Left cardiac atrium (tissue), 4 donors: ENCODE data around the gene UNC45B. TPM values are rescaled to one million over a fixed set of nuclear protein-coding genes. Genes with fewer than 3 reads are reported as not detected.
"Not testable (repeated sequence)": the region's sequence is repeated elsewhere in the genome, so short reads cannot be mapped to it uniquely, and the experiment has no call there.

Source experiments
- ATAC-seq, 2 donors: fragments of 200-7000 bp; cut with Tn5 transposase; one replicate each; pipeline ENCODE4 v1.9.1; 2020; ENCODE audit warnings: mild to moderate bottlenecking in 2 of 2, moderate library complexity in 2 of 2
- DNase-seq: peaks from one replicate; pipeline ENCODE4 v3.0.0-alpha.2; 2020
- intact Hi-C, 2 donors: fragments of 100-400 bp; cut with DNase I; formaldehyde crosslinking; loops; one replicate each; pipeline versions ENCODE4 v1.14.1 to v1.15.1; 2022 to 2023
- total RNA-seq, 2 donors: library from RNA; stranded (reverse); fragmentation: NEBNext Ultra II Directional; extraction: Animal tissue kit (Norgen Biotek cat#: 25700); gene quantifications; one replicate each; pipeline ENCODE4 v1.2.1, GENCODE V29; 2021
- donor health status: DM: no; HTN: yes; CAD: no.
- donor health status: DM: no; HTN: yes; CAD: no; lungs with severe emphysema.
- donor health status: DM: yes; HTN: yes; CAD: no.
- donor health status: Dilated cardiomyopathy.

Gene UNC45B
- total RNA-seq, 2 donors from 2014 or later = 120 to 133 TPM

DNA sequence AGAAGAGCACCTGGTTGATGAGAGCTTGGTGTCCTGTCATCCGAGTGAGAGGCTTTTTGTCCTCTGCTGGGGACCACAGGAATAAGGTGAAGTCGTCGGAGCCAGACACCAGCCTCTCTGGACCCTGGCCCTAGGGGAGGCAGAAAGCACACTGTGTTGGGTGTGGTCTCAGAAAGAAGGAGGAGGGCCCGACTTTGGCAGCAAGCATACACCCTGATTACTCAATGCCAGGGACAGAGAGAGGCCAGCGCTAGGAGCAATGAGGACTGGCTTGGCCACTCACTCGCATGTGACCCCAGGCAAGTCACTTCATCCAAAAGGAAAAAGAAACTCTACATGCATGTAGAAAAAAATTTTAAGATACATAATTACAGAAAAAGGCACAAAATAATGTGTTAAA, 12.3 kb upstream of the UNC45B start:
- ATAC-seq (no peak), DNase-seq (no peak)
- intact Hi-C loops = no loop called here

DNA sequence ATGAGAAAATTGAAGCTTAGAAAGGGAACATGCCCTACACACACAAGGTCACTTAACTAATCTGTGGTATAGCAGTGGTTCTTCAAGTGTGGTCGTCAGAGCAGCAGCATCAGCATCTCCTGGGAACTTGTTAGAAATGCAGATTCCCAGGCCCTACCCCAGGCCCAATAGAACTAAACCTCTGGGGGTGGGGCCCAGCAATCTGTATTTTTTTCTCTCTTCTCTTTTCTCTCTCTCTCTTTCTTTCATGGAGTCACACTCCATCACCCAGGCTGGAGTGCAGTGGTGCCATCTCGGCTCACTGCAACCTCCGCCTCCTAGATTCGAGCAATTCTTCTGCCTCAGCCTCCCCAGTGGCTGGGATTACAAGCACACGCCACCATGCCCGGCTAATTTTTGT, 9.4 kb upstream of the UNC45B start:
- intact Hi-C loops = no loop called here
- no peak for DNase-seq
- ATAC-seq = no peak

DNA sequence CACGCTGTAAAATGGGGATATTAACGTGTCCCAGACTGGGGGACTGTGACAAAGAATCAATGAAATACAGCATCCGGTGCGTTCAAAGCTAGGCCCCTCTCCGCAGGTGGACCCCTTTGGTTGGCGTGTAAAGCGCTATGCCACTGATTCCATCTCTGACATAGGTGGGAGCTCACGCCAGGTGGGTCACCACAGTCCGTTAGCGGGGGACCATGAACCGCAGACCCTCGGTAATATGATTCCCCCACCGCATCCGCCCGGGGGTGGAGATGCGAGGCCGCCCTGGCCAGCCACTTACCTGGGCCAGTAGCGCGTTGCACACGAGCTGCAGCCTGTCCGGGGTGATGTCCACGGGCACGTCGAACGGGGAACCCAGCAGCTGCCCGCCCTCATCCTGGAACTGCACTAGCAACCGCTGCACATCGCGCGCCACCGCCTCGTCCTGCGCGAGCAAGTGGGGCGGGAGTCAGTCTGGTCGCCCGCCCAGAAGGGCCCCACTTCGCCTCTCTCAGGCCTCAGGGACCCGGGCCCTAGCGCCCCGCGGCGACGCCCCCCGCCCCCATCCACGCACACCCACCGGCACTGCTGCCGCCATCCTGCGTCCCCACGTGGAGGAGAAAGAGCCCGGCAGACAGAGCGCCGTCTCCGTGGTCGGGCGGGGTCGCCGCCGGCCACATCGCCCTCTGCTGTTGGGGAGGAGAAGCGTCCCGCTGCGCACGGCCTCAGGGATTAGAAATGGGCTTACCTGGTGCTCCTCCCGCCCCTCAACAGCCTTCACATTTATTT, 5.7 kb upstream of the UNC45B start, which contains the start of gene NLE1:
NLE1 (minus strand) TSS at position 623 of the 786 bp plus-strand sequence; CDS start at position 595, 28 bp downstream.
- DNase-seq = peak; percentile 88
- peak; percentile 93 to 94 for ATAC-seq
- intact Hi-C loops = no loop called here

DNA sequence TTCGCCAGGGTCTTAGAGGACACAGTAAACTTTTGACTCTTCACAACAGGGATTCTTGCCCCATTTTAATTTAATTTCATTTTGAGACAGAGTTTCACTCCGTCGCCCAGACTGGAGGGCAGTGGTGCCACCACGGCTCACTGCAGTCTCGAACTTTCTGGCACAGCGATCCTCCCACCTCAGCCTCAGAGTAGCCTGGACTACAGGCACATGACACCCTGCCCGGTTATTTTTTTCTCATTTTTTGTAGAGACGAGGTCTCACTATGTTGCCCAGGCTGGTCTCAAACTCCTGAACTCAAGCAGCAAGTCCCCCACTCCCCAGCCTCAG, 5.2 kb upstream of the UNC45B start:
- intact Hi-C loops = no loop called here
- ATAC-seq (no peak), DNase-seq (no peak)

DNA sequence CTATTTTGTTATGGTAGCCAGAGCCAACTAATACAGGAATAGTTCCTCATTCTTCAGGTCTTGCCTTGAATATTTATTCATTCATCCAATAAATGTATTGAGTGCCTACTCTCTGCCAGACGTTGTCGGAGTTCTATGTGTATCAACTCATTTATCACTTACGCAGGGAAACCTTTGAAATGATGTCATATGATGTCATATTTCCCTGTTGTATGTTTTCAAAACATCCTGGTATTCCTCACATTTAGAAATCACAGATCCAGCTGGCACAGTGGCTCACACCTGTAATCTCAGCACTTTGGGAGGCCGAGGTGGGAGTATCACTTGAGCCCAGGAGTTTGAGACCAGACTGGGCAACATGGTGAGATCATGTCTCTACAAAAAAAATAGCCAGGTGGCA, 2.8 kb upstream of the UNC45B start:
- ATAC-seq (no peak), DNase-seq (no peak)
- intact Hi-C loops = no loop called here

DNA sequence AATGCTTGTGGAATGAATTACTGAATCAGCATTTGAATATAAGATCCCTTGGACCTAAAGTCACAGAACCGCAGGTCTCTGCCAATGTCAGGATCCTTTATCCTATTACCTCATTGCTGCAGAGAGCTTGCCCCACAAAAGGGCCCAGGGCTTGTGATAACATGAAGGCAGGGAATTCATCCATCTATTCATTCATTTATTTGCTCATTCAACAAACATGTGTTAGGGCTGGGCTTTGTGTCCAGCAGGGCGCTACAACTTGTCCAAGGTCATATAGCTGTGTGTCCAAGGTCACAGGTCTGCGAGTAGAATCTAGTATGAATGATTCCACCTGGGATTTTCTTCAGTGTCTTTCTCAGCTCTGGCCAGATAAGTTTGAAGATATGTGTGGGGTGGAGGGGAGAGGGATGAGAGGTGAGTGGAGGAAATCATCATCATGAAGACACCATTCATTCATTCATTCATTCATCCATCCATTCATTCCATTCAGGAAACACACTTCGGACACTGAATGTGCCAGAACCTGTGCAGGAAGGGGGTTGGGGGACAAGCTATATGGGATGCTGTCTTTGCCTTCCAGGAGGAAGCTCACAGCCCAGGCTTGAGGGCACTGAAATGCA, 1.3 kb upstream of the UNC45B start:
- intact Hi-C loops = no loop called here
- ATAC-seq = no peak
- no peak for DNase-seq

DNA sequence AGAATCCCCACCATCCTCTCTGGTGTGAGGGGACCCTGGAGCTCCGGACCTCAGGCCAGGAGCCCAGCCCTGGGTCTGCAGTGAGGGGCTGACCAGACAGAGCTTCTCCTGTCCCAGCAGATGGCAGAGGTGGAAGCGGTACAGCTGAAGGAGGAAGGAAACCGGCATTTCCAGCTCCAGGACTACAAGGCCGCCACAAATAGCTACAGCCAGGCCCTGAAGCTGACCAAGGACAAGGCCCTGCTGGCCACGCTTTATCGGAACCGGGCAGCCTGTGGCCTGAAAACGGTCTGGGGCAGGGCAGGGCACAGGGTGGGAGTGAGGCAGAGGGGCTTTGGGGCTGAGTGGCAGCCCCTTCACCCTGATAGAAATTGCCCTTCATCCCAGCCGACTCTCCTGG, 527 bp downstream of the UNC45B start:
- peak; percentile 16 for ATAC-seq
- DNase-seq = no peak
- intact Hi-C loops = no loop called here

DNA sequence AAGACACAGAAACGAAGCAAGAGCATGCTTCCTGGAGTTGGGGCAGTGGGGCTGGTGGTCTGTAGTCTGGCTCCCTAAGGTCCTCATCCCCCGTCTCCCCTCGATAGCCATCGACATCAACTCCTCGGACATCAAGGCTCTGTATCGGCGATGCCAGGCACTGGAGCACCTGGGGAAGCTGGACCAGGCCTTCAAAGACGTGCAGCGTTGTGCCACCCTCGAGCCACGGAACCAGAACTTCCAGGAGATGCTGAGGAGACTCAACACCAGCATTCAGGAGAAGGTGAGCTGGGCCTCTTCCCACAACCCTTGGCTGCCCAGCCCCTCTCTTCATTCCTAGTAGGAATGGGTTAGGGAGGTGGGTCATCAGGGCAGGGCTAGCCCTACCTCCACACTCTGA, 2.3 kb downstream of the UNC45B start:
- intact Hi-C loops = no loop called here
- no peak for ATAC-seq

DNA sequence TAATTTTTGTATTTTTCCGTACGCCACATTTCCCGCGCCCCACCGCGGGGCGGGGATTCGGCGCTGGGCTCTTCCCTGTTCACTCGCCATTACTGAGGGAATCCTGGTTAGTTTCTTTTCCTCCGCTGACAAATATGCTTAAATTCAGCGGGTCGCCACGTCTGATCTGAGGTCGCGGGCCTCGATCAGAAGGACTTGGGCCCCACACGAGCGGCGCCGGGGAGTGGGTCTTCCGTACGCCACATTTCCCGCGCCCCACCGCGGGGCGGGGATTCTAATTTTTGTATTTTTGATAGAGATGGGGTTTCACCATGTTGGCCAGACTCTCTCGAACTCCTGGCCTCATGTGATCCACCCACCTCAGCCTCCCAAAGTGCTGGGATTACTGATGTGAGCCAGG, 3.5 kb downstream of the UNC45B start:
- DNase-seq, intact Hi-C loops, ATAC-seq: not testable (repeated sequence)

More for the DNA sequence above, 2.3 kb downstream of the UNC45B start:
- no peak for DNase-seq

DNA sequence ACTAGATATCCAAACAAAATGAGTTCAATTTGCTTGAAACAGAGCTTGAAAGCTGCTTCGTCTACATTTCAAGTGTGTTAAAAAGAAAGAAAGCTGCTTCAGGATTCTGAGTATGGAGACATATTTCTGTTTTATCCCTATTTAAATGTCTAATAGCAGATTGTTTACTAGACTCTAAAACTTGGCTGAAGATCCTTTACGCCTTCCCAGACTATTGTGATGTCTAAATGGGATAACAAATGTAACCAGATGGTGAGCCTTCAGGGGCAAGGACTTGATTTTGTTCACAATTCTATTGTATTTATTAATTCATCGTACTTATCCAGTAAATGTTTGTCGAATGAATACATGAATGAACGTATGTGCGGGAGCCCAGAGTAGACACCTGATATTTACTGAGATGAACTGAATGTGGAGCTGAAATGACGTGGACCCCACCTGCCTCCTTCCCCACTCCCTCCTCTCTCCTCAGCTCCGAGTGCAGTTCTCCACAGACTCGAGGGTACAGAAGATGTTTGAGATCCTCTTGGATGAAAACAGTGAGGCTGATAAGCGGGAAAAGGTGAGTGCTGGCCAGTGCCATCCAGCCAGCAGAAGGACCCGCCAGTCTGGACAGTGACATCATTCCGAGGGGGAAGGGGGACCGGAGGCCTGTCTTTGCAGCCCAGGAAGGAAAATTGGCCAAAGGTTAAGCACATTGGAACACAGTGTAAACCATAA, 5.0 kb downstream of the UNC45B start:
- ATAC-seq = peak in 1 of 2 donors; percentile 14
- intact Hi-C loops = no loop called here

DNA sequence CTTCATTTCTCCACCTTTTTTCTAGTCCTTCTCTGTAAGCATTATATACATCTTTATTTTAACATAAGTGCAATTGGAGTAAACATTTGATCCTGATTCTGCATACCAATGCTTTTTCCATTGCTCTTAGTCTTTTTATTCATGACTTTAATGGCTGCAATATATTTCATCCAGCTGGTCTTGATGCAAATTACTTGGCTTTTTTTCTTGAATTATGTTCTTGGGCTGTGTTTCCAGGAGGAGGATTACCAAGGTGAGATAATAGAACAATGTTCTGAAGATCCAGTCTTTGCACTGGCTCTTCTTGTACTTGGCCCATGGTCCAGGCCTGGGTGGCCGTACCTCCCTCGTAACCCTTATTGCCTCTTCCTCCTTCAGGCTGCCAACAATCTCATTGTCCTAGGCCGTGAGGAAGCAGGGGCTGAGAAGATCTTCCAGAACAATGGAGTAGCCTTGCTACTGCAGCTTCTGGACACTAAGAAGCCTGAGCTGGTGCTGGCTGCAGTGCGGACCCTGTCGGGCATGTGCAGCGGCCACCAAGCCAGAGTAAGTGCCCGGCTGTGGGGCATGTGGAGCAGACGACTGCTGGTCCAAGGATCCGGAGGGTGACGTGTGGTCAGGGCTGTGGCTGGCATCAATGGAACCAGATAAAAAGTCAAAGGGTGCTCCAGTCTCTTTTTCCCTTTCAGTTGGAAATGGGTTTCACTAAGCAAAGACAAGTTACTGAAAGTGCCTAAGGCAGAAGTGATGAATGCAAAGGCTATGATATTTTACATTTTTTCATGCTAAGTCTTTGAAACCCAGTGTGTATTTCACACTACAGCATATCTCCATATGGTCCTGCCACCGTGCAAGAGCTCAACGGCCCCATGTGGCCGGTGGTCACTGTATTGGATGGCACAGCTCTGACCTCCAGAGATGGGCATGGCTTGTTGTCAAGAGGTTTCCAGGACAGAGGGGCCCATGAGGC, 6.9 kb downstream of the UNC45B start:
- intact Hi-C loops = no loop called here
- no peak for ATAC-seq
- DNase-seq = no peak

More for the DNA sequence above, 5.0 kb downstream of the UNC45B start:
- no peak for DNase-seq

DNA sequence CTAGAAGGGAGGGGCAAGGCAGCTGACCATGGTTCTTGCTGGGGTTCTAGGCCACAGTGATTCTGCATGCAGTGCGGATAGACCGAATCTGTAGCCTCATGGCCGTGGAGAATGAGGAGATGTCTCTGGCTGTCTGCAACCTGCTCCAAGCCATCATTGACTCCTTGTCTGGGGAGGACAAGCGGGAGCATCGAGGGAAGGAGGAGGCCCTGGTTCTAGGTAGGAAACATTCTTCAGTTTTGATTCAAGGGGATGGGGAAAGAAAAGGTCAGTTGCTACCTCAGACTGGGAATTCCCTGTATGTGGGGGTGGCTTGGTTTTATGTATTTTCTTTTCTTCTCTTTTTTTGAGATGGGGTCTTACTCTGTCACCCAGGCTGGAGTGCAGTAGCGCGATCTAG, 7.6 kb downstream of the UNC45B start:
- no peak for ATAC-seq
- DNase-seq = no peak
- intact Hi-C loops = no loop called here

DNA sequence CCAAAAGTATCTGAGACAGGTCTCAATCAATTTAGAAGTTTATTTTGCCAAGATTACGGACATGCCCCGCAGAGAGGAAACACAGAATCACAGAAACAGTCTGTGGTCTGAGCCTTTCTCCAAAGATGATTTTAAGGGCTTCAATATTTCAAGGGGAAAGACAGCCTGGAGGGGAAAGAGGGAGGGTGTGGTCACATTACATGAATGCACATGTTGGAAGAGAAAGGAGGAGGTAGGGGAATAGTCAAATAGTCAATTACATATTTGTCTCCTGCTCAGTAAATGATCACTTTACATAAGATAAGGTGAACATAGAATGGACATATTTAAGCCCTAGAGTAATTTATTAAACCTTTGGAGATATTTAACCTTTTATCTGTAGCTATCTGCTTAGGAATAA, 12.3 kb downstream of the UNC45B start:
- no peak for DNase-seq
- ATAC-seq = no peak
- intact Hi-C loops = no loop called here

DNA sequence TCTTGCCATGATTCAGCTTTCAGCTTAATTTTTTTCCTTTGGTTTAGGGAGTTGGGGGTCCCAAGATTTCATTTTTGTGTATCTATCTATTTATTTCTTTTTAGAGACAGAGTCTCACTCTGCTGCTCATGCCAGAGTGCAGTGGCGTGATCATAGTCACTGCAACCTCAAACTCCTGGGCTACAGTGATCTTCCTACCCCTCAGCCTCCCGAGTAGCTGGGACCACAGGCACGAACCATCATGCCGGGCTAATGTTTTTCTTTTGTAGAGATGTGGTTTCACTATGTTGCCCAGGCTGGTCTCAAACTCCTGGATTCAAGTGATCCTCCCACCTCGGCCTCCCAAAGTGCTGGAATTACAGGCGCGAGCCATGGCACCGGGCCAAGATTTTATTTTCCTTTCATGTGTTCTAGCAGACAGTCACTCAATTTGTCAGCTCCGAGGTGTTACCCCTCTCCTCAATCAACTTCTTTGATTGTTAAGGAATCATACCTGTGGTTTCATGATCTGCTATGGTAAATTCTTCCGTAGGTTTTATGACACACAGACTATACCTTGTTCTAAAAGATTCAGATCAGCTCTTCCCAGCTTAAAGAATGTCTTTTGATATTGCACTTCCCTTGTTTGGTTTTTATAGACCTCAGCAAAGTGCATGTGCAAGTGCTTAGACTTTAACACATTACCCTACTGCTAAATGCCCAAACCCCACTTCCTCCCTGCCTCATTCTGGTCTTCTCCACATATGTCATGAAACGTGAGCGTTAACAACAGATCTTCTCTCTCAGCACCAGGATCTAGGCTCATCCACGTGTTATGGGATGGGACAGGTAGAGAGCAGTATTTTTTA, 13.0 kb downstream of the UNC45B start:
- intact Hi-C loops = no loop called here
- DNase-seq (no peak), ATAC-seq (peak in 1 of 2 donors; percentile 52)

DNA sequence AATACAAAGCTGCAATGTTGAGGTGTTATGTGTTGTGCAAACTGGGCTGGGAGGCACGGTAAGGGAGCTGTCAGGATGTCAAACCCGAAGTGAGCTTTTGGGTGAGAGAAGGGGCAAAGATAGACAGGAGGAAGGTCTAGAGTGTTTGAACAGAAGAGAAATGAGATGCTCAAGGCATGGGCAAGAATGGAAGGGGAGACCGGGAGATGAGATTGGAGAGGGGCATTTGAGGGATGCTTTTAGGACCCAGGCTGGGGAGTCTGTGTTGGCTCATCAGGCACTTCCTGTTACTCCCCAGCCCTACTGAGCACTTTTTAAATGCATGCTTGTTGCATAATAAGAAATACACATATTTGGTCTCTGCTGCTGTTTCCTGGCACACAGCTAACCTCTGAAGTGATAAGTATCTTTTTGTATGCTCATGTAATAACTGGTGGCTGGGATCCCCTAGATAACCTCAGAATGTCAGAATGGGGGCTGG, 13.7 kb downstream of the UNC45B start:
- intact Hi-C loops = no loop called here
- ATAC-seq (peak in 1 of 2 donors; percentile 71), DNase-seq (no peak)

DNA sequence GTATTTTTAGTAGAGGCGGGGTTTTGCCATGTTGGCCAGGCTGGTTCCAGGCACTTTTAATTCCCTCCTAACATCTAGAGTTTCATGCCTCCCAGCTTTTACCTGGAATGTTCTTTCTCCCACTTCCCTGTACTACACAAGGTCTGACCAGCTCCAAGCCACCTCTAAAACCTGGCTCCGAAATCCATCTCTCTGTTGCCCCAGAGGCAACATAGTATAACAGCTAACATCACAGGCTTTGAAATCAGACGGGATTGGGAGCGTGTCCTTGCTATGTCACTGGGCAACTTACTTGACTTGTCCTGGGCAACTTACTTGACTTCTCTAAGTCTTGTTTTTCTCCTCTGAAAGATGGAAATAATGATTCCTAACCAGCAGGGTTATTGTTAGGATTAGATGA, 15.1 kb downstream of the UNC45B start:
- intact Hi-C loops = no loop called here
- ATAC-seq = no peak
- no peak for DNase-seq

DNA sequence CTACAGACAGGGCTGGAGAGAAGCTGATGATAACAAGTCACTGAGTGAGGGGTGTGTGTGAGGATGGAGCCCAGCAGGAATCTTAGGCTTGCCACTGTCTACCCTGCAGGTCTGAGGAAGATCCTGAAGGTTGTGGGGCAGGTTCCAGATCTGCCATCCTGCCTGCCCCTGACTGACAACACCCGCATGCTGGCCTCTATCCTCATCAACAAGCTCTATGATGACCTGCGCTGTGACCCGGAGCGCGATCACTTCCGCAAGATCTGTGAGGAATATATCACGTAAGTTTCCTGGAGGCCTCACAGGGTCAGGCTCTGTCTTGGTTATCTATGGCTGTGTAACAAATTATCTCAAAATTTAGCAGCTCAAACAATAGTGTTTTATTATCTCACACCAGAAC, 16.3 kb downstream of the UNC45B start:
- ATAC-seq (no peak), DNase-seq (no peak)
- intact Hi-C loops = no loop called here

DNA sequence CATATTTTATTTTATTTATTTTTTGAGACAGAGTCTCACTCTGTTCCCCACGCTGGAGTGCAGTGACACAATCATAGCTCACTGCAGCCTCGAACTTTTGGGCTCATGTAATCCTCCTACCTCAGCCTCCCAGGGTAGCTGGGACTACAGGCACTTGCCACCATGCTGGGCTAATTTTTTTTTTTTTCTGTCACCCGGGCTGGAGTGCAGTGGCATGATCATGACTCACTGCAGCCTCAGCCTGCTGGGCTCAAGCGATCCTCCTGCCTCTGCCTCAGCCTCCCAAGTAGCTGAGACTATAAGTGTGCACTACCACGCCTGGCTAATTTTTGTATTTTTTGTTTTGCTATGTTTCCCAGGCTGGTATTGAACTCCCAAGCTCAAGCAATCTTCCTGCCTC, 17.1 kb downstream of the UNC45B start:
- intact Hi-C loops = no loop called here
- DNase-seq (no peak), ATAC-seq (no peak)
